Stomach (tissue), 9 donors: ENCODE data around the gene BPIFB2. TPM values are rescaled to one million over a fixed set of nuclear protein-coding genes. Genes with fewer than 3 reads are reported as not detected.
"Not testable (repeated sequence)": the region's sequence is repeated elsewhere in the genome, so short reads cannot be mapped to it uniquely, and the experiment has no call there.

Source experiments
- DNase-seq, 2 donors: peaks; one replicate each; pipeline versions ENCODE4 v3.0.0 to v3.0.0-alpha.2; 2013 to 2019
- H3K27ac ChIP-seq, 5 donors: fragments of 200-600 bp in 4 of 5; sonication (generic) in 4 of 5; one replicate each; pipeline ENCODE4 v1.5.1; 2013 to 2019; ENCODE audit warnings: mild to moderate bottlenecking in 1 of 5, moderate library complexity in 1 of 5
- H3K27me3 ChIP-seq, 3 donors: fragments of 200-600 bp; sonication (generic); one replicate each; pipeline ENCODE4 v1.5.1; 2017 to 2019; ENCODE audit warnings: mixed run types in 1 of 3
- H3K36me3 ChIP-seq, 4 donors: fragments of 200-600 bp; sonication (generic); 1 replicate in 3 of 4; 2 replicates in 1 of 4; pipeline ENCODE4 v1.5.1; 2016 to 2019
- H3K4me1 ChIP-seq, 4 donors: fragments of 200-600 bp; sonication (generic); one replicate each; pipeline ENCODE4 v1.5.1; 2016 to 2019
- H3K4me3 ChIP-seq, 4 donors: fragments of 200-600 bp; sonication (generic) in 3 of 4; one replicate each; pipeline ENCODE4 v1.5.1; 2016 to 2019; ENCODE audit warnings: mild to moderate bottlenecking in 1 of 4
- H3K9me3 ChIP-seq, 4 donors: fragments of 200-600 bp; sonication (generic); one replicate each; pipeline ENCODE4 v1.5.1; 2016 to 2019
- EP300 ChIP-seq: sonication (generic); formaldehyde crosslinking; IDR thresholded peaks from one replicate; pipeline ENCODE4 v1.6.1; 2017; ENCODE audit warnings: antibody characterized with exemption
- POLR2A ChIP-seq, 4 donors: fragments of 450-650 bp; IDR thresholded peaks; one replicate each; pipeline ENCODE4 v1.6.1; 2016; ENCODE audit warnings: antibody characterized with exemption in 4 of 4, control low read depth in 2 of 4, mild to moderate bottlenecking in 1 of 4, moderate library complexity in 1 of 4
- POLR2AphosphoS5 ChIP-seq, 3 donors: sonication (generic); formaldehyde crosslinking; IDR thresholded peaks; one replicate each; pipeline ENCODE4 v1.6.1; 2016; ENCODE audit warnings: antibody characterized with exemption in 3 of 3
- WGBS, 5 donors: extraction: QIAGEN DNeasy Blood & Tissue Kit in 3 of 5; methylation state at CpG; one replicate each; pipeline versions ENCODE4 v1.1.5 to v1.1.7; 2013 to 2018; 5-methylcytosine and 5-hydroxymethylcytosine counted together
- intact Hi-C: fragments of 100-400 bp; cut with DNase I; formaldehyde crosslinking; loops from one replicate; pipeline ENCODE4 v1.15.1; 2023; ENCODE audit warnings: low total_unique reads
- polyA plus RNA-seq, 3 donors: library from polyadenylated mRNA; stranded (reverse); fragments of 200-250 nt; gene quantifications; one replicate each; pipeline ENCODE4 v1.2.3, GENCODE V29; 2013
- total RNA-seq, 5 donors: library from RNA; depleted of rRNA; stranded (reverse); fragments of >200 nt; gene quantifications; one replicate each; pipeline versions ENCODE4 v1.1.0 to v1.2.3, GENCODE V29; 2014 to 2016
- TF ChIP-seq, protein P1 (sequence below), 7 experiments: fragments of 450-650 bp in 4 of 7; fragments of 200-600 bp in 3 of 7; sonication (generic) in 3 of 7; IDR thresholded peaks; one replicate each; pipeline ENCODE4 v1.5.1; 2016 to 2019; ENCODE audit warnings: antibody characterized with exemption in 7 of 7, control low read depth in 2 of 7, mild to moderate bottlenecking in 1 of 7
- donor health status: healthy with polysubstance abuse.
- donor health status: Bipolar disorder and iron deficiency.
- donor health status: healthy.

Gene BPIFB2
- total and polyA plus RNA-seq, 8 donors: 3.3 TPM; not detected in 7

- no peak overlapping the region for H3K27ac ChIP-seq
- no peak for DNase-seq
- H3K4me3 ChIP-seq: no peak overlapping the region
- H3K27me3 ChIP-seq: no peaks in the 10 kb centered on the region
- H3K36me3 ChIP-seq: no peaks in the 10 kb centered on the region
- H3K9me3 ChIP-seq: peaks cover 0 to 29% (median 20%) of the 10 kb centered on the region in 4 donors
- 84 to 94% (median 90%) methylated on average over 3 of the region's 3 CpGs for WGBS, 5 donors
- H3K4me1 ChIP-seq: no peaks in the 10 kb centered on the region
- intact Hi-C loops: no loop called here
- TF ChIP-seq, protein P1, sequence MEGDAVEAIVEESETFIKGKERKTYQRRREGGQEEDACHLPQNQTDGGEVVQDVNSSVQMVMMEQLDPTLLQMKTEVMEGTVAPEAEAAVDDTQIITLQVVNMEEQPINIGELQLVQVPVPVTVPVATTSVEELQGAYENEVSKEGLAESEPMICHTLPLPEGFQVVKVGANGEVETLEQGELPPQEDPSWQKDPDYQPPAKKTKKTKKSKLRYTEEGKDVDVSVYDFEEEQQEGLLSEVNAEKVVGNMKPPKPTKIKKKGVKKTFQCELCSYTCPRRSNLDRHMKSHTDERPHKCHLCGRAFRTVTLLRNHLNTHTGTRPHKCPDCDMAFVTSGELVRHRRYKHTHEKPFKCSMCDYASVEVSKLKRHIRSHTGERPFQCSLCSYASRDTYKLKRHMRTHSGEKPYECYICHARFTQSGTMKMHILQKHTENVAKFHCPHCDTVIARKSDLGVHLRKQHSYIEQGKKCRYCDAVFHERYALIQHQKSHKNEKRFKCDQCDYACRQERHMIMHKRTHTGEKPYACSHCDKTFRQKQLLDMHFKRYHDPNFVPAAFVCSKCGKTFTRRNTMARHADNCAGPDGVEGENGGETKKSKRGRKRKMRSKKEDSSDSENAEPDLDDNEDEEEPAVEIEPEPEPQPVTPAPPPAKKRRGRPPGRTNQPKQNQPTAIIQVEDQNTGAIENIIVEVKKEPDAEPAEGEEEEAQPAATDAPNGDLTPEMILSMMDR (IDR thresholded peaks at IDR 0.05): no peak
- TF ChIP-seq EP300: no peak
- TF ChIP-seq POLR2AphosphoS5 (IDR thresholded peaks at IDR 0.05): no peak
- no peak for TF ChIP-seq POLR2A (IDR thresholded peaks at IDR 0.05)
These were observed 34.9 kb downstream of the BPIFB2 start for GRCh38 chr20:33042430-33042829.

DNA sequence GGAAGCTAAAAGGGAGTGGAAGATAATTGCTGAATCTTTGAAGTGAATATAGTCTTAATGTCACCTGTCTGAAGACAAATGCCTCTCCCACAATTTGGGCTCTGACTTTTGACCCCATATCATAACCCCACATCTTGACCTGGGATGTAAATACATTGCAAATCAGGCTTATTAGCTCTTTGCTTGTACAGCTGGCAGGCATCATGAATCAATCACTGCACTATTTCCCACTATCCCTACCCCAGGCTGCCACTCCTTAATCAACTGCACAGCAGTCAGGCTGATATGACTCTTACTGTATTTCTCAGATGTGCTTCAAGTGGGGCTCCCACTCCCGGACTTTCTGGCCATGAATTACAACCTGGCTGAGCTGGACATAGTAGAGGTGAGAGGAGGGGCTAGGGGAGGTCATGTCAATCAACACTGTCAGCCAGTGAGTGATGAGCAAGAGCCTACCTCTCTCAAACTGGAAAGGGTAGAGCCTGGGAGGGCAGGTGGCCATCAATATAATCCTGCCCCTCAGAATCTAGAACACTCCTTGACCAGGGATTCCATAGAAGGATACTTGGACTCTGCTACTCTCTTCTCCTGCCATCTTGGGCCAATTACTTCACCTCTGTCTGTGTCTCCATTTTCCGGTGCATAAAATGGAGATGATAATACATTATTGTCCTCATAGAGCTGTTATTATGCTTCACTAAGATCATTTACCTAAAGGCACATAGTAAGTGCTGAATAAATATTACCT is 35.7 kb downstream of the BPIFB2 start:
- 50 to 56% (median 52%) methylated on average over 2 of the region's 2 CpGs for WGBS, 5 donors
- Histone ChIP-seq H3K4me3 (no peak overlapping the region), H3K36me3 (no peaks in the 10 kb centered on the region), H3K27me3 (no peaks in the 10 kb centered on the region), H3K4me1 (no peaks in the 10 kb centered on the region), H3K9me3 (peaks cover 0 to 29% (median 20%) of the 10 kb centered on the region in 4 donors), H3K27ac (no peak overlapping the region)
- DNase-seq: no peak
- TF ChIP-seq POLR2A (IDR thresholded peaks at IDR 0.05): no peak
- TF ChIP-seq POLR2AphosphoS5 (IDR thresholded peaks at IDR 0.05): no peak
- TF ChIP-seq, protein P1 (IDR thresholded peaks at IDR 0.05): no peak
- no peak for TF ChIP-seq EP300
- intact Hi-C loops: no loop called here

GRCh38 chr20:33043731-33044181 is 36.3 kb downstream of the BPIFB2 start:
- no peak overlapping the region for H3K4me3 ChIP-seq
- 16 to 41% (median 20%) methylated on average over 1 of the region's 1 CpG for WGBS, 5 donors
- intact Hi-C loops: no loop called here
- H3K27me3 ChIP-seq: no peaks in the 10 kb centered on the region
- H3K36me3 ChIP-seq: no peaks in the 10 kb centered on the region
- no peak overlapping the region for H3K27ac ChIP-seq
- no peaks in the 10 kb centered on the region for H3K4me1 ChIP-seq
- TF ChIP-seq, protein P1 (IDR thresholded peaks at IDR 0.05): no peak
- no peak for TF ChIP-seq POLR2AphosphoS5 (IDR thresholded peaks at IDR 0.05)
- TF ChIP-seq EP300: no peak
- TF ChIP-seq POLR2A (IDR thresholded peaks at IDR 0.05): no peak
- H3K9me3 ChIP-seq: peaks cover 0 to 29% (median 20%) of the 10 kb centered on the region in 4 donors
- DNase-seq: no peak

- H3K27ac ChIP-seq, H3K27me3 ChIP-seq, H3K4me1 ChIP-seq, H3K36me3 ChIP-seq, intact Hi-C loops, DNase-seq, H3K4me3 ChIP-seq: not testable (repeated sequence)
- 76 to 87% (median 85%) methylated on average over 15 of the region's 15 CpGs for WGBS, 5 donors
- peaks cover 0 to 29% (median 20%) of the 10 kb centered on the region in 4 donors for H3K9me3 ChIP-seq
These were observed 37.7 kb downstream of the BPIFB2 start for GRCh38 chr20:33045129-33045721.

- DNase-seq: no peak
- H3K36me3 ChIP-seq: no peaks in the 10 kb centered on the region
- peaks cover 0 to 29% (median 20%) of the 10 kb centered on the region in 4 donors for H3K9me3 ChIP-seq
- no peak overlapping the region for H3K27ac ChIP-seq
- no peak overlapping the region for H3K4me3 ChIP-seq
- no peaks in the 10 kb centered on the region for H3K27me3 ChIP-seq
- 65 to 83% (median 76%) methylated on average over 3 of the region's 3 CpGs for WGBS, 5 donors
- intact Hi-C loops: no loop called here
- H3K4me1 ChIP-seq: no peaks in the 10 kb centered on the region
- TF ChIP-seq EP300 (no peak), POLR2AphosphoS5 (IDR thresholded peaks at IDR 0.05) (no peak), POLR2A (IDR thresholded peaks at IDR 0.05) (no peak)
- TF ChIP-seq, protein P1 (IDR thresholded peaks at IDR 0.05): no peak
These were observed 38.9 kb downstream of the BPIFB2 start for GRCh38 chr20:33046412-33046811.
